ENCODE data around the gene CFAP206.

GRCh38 chr6:87382861-87383260 lies 24.9 kb upstream of the CFAP206 start:
- TF ChIP-seq ZNF384 (IDR thresholded peaks at IDR 0.05): no peak
- TF ChIP-seq NFRKB (IDR thresholded peaks at IDR 0.05): no peak
- TF ChIP-seq SUZ12 (IDR thresholded peaks at IDR 0.05): no peak
- TF ChIP-seq TARDBP (IDR thresholded peaks at IDR 0.05): no peak
- no peak for TF ChIP-seq L3MBTL2 (conservative IDR thresholded peaks at IDR 0.05)
- TF ChIP-seq FOXM1 (IDR thresholded peaks at IDR 0.05; ENCODE audit: borderline replicate concordance): no peak
- no peak for TF ChIP-seq BHLHE40 (IDR thresholded peaks at IDR 0.05; ENCODE audit: borderline replicate concordance)
- TF ChIP-seq SP1 (IDR thresholded peaks at IDR 0.05): no peak
